Endothelial cell of umbilical vein (primary cell): Measurements from ENCODE around the gene OLA1. TPM values are rescaled to one million over a fixed set of nuclear protein-coding genes. Genes with fewer than 3 reads are reported as not detected.

Source experiments
- BruUV-seq: library from RNA; stranded (reverse); fragments of 400-500 nt; replicated peaks from 2 replicates; lab custom pipeline; 2021; lab: Mats Ljungman, UMichigan
- CTCF ChIA-PET: fragments of 300-600, 350-600 bp; sonication (Branson Sonifier 250); formaldehyde crosslinking; loops from one replicate; lab custom pipeline; 2021; ENCODE audit warnings: antibody characterized with exemption, inconsistent platforms; lab: Charles Lee
- POLR2A ChIA-PET: fragments of 300-600, 350-600 bp; sonication (Branson Sonifier 250); formaldehyde crosslinking; loops from one replicate; lab custom pipeline; 2021; ENCODE audit warnings: antibody characterized with exemption, inconsistent platforms; lab: Charles Lee
- DNase-seq: peaks from one replicate; pipeline ENCODE4 v3.0.0-alpha.2; 2011; ENCODE audit warnings: low read depth, low spot score
- FAIRE-seq: peaks from 2 replicates; lab custom pipeline; 2011; peaks lifted over from hg19 to GRCh38; lab: Jason Lieb, UNC
- H2AFZ ChIP-seq: 2 replicates; pipeline ENCODE4 v1.6.0; 2012; ENCODE audit warnings: low read depth, low read length, control low read depth, inconsistent platforms
- H3K27ac ChIP-seq: 2 replicates; pipeline ENCODE4 v1.5.1; 2011; ENCODE audit warnings: low read depth, mild to moderate bottlenecking, control low read depth, low read length, moderate library complexity; ENCODE audit not compliant: insufficient read depth
- H3K27me3 ChIP-seq, 2 experiments: 2 replicates each; pipeline versions ENCODE4 v1.6.0 to v1.6.1; 2011; ENCODE audit warnings: low read length in 2 of 2, mixed read lengths in 1 of 2; ENCODE audit not compliant: control insufficient read depth in 2 of 2, insufficient read depth in 2 of 2
- H3K36me3 ChIP-seq, 2 experiments: 2 replicates in 1 of 2; 3 replicates in 1 of 2; pipeline ENCODE4 v1.5.1; 2011; ENCODE audit warnings: low read length in 2 of 2, mild to moderate bottlenecking in 1 of 2, moderate library complexity in 1 of 2; ENCODE audit not compliant: control insufficient read depth in 2 of 2, insufficient read depth in 2 of 2; ENCODE audit errors: extremely low read depth in 1 of 2
- H3K4me1 ChIP-seq: 3 replicates; pipeline ENCODE4 v1.5.1; 2011; ENCODE audit warnings: mild to moderate bottlenecking, low read length; ENCODE audit not compliant: control insufficient read depth, insufficient read depth; ENCODE audit errors: extremely low read depth
- H3K4me2 ChIP-seq: 2 replicates; pipeline ENCODE4 v1.6.1; 2011; ENCODE audit warnings: low read length, control low read depth, mixed read lengths; ENCODE audit not compliant: insufficient read depth
- H3K4me3 ChIP-seq, 3 experiments: fragments of 200-600 bp in 1 of 3; sonication (generic), shearing (Covaris generic) in 1 of 3; replicated peaks in 1 of 3; 2 replicates each; pipeline ENCODE4 v1.5.1; 2011 to 2016; ENCODE audit warnings: control low read depth in 3 of 3, low read length in 3 of 3, mild to moderate bottlenecking in 2 of 3, inconsistent platforms in 1 of 3, low read depth in 1 of 3, moderate library complexity in 1 of 3; ENCODE audit not compliant: insufficient read depth in 1 of 3
- H3K79me2 ChIP-seq: 2 replicates; pipeline ENCODE4 v1.6.0; 2012; ENCODE audit warnings: low read length, inconsistent platforms; ENCODE audit not compliant: control insufficient read depth, insufficient read depth
- H3K9ac ChIP-seq: replicated peaks from 2 replicates; pipeline ENCODE3; 2011; ENCODE audit warnings: low read length, control low read depth; ENCODE audit not compliant: insufficient read depth; ENCODE audit errors: extremely low read depth
- H3K9me1 ChIP-seq: replicated peaks from 3 replicates; pipeline ENCODE4 v1.6.0; 2011; ENCODE audit warnings: mild to moderate bottlenecking, low read length; ENCODE audit not compliant: control insufficient read depth, insufficient read depth; ENCODE audit errors: extremely low read depth
- H3K9me3 ChIP-seq: replicated peaks from 2 replicates; pipeline ENCODE4 v1.5.1; 2012; ENCODE audit warnings: low read length, inconsistent platforms; ENCODE audit not compliant: control insufficient read depth, insufficient read depth
- H4K20me1 ChIP-seq: replicated peaks from 2 replicates; pipeline ENCODE3; 2011; ENCODE audit warnings: mild to moderate bottlenecking, low read length; ENCODE audit not compliant: control insufficient read depth, insufficient read depth; ENCODE audit errors: extremely low read depth
- FOS ChIP-seq: IDR thresholded peaks from 2 replicates; pipeline ENCODE4 v1.6.1; 2011; ENCODE audit warnings: mild to moderate bottlenecking, low read length, moderate library complexity, borderline replicate concordance; ENCODE audit not compliant: insufficient read depth
- MYC ChIP-seq: IDR thresholded peaks from one replicate; pipeline ENCODE4 v1.6.1; 2011; ENCODE audit warnings: mild to moderate bottlenecking, low read depth, low read length
- POLR2A ChIP-seq: IDR thresholded peaks from 2 replicates; pipeline ENCODE4 v1.6.1; 2012; ENCODE audit warnings: low read depth, mild to moderate bottlenecking, control low read depth, low read length
- POLR2AphosphoS5 ChIP-seq: IDR thresholded peaks from 2 replicates; pipeline ENCODE4 v1.6.1; 2012; ENCODE audit warnings: low read depth, mild to moderate bottlenecking, control low read depth, low read length, moderate library complexity; ENCODE audit not compliant: insufficient read depth
- dilution Hi-C: fragments of 300-500 bp; cut with MboI; formaldehyde crosslinking; loops from one replicate; pipeline ENCODE4 v1.15.0; 2019; ENCODE audit warnings: low sequenced_read_pairs; ENCODE audit not compliant: extremely low pct_ligation_motif_present
- intact Hi-C: fragments of 100-400 bp; cut with micrococcal nuclease; formaldehyde crosslinking; loops from one replicate; pipeline ENCODE4 v1.10.0; 2022
- polyA plus RNA-seq, 4 experiments: library from polyadenylated mRNA; depleted of rRNA in 3 of 4; stranded (reverse) in 3 of 4; unstranded in 1 of 4; fragments of >200 nt; gene quantifications; 2 replicates each; pipeline versions ENCODE4 v1.2.1 to v1.2.3, GENCODE V29; 2011 to 2012; ENCODE audit warnings: missing spikeins in 1 of 4
- total RNA-seq: library from RNA; stranded (reverse); gene quantifications from 2 replicates; pipeline ENCODE4 v1.2.3, GENCODE V29; 2021
- TF ChIP-seq, protein P1 (sequence below), 2 donors: IDR thresholded peaks; 1 replicate in 1 of 2; 2 replicates in 1 of 2; pipeline ENCODE4 v1.5.1; 2011; ENCODE audit warnings: low read length in 2 of 2, mild to moderate bottlenecking in 2 of 2, moderate library complexity in 2 of 2, control low read depth in 1 of 2, inconsistent platforms in 1 of 2, low read depth in 1 of 2; ENCODE audit not compliant: insufficient read depth in 1 of 2; ENCODE audit errors: extremely low read depth in 1 of 2

The OLA1 gene
- total and polyA plus RNA-seq, 2 donors (not counting 3 experiments of a cell fraction or from before 2014, with no cell fraction given) = 30.6 to 93.9 TPM

GRCh38 chr2:174148833-174149232 is 99.5 kb downstream of the OLA1 start:
- dilution Hi-C loops = no loop called here
- DNase-seq = no peak
- H3K79me2 ChIP-seq = peaks cover 29% of the 10 kb centered on the region
- no peak overlapping the region for H2AFZ ChIP-seq
- POLR2A ChIA-PET = no interaction called here
- H3K4me2 ChIP-seq = no peak overlapping the region
- BruUV-seq = no TSS peak
- H3K36me3 ChIP-seq = no peaks in the 10 kb centered on the region
- H3K27me3 ChIP-seq = no peaks in the 10 kb centered on the region
- H3K9me3 ChIP-seq = no peaks in the 10 kb centered on the region
- H3K4me3 ChIP-seq = no peak overlapping the region
- TF ChIP-seq, protein P1, sequence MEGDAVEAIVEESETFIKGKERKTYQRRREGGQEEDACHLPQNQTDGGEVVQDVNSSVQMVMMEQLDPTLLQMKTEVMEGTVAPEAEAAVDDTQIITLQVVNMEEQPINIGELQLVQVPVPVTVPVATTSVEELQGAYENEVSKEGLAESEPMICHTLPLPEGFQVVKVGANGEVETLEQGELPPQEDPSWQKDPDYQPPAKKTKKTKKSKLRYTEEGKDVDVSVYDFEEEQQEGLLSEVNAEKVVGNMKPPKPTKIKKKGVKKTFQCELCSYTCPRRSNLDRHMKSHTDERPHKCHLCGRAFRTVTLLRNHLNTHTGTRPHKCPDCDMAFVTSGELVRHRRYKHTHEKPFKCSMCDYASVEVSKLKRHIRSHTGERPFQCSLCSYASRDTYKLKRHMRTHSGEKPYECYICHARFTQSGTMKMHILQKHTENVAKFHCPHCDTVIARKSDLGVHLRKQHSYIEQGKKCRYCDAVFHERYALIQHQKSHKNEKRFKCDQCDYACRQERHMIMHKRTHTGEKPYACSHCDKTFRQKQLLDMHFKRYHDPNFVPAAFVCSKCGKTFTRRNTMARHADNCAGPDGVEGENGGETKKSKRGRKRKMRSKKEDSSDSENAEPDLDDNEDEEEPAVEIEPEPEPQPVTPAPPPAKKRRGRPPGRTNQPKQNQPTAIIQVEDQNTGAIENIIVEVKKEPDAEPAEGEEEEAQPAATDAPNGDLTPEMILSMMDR (IDR thresholded peaks at IDR 0.05; ENCODE audit: extremely low read depth in 1 of 2, insufficient read depth in 1 of 2, low read depth in 1 of 2, low read length in 2 of 2) = no peak
- TF ChIP-seq MYC = no peak
- no peak for TF ChIP-seq FOS
- H3K9ac ChIP-seq = no peak overlapping the region
- no peak overlapping the region for H3K27ac ChIP-seq
- H4K20me1 ChIP-seq = no peaks in the 10 kb centered on the region
- CTCF ChIA-PET = no interaction called here
- H3K9me1 ChIP-seq = no peaks in the 10 kb centered on the region
- H3K4me1 ChIP-seq = peaks cover 8% of the 10 kb centered on the region
- intact Hi-C loops = no loop called here
- no peak for FAIRE-seq

DNA sequence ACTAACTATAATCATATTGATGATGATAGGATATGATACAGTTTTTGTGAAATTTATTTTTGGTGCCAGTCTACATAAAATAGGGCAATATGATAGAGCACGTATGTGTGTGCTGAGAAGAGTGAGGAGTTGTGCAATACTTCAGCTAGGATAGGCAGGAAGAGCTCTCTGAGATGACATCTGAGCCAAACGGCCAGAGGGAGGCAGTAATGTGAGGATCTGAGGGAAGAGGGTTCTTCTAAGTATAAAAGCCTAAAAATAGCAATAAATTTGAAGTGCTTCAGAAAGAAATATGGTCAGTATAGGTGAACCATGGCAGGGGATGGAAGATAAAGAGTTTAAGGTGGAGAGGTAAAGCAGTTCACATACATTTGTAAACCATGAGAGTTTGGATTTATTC is 102.5 kb downstream of the OLA1 start:
- no peak for DNase-seq
- Histone ChIP-seq H3K79me2 (peaks cover 31% of the 10 kb centered on the region), H3K27me3 (no peaks in the 10 kb centered on the region), H3K9me1 (no peaks in the 10 kb centered on the region), H3K4me1 (no peaks in the 10 kb centered on the region), H3K36me3 (no peaks in the 10 kb centered on the region), H3K4me2 (no peak overlapping the region), H3K9ac (no peak overlapping the region), H3K9me3 (no peaks in the 10 kb centered on the region), H3K4me3 (no peak overlapping the region), H4K20me1 (no peaks in the 10 kb centered on the region), H2AFZ (no peak overlapping the region), H3K27ac (no peak overlapping the region)
- CTCF ChIA-PET = interaction anchor here (0.9 to 1.7 kb wide), 5 partner anchors 12 to 103 kb away, joined by 3 to 6 read pairs (median 4); no protein-coding TSS in a partner anchor
- FAIRE-seq = no peak
- intact Hi-C loops = no loop called here
- POLR2A ChIA-PET = no interaction called here
- BruUV-seq = no TSS peak
- TF ChIP-seq POLR2AphosphoS5 (no peak), POLR2A (no peak)
- dilution Hi-C loops = no loop called here
